Chondrocyte (in vitro differentiated cells): ENCODE measurements around the gene STK32C. TPM values are rescaled to one million over a fixed set of nuclear protein-coding genes. Genes with fewer than 3 reads are reported as not detected.
"Not testable (repeated sequence)": the region's sequence is repeated elsewhere in the genome, so short reads cannot be mapped to it uniquely, and the experiment has no call there.

Experiments used
- DNase-seq: peaks from one replicate; pipeline ENCODE4 v3.0.0; 2021; ENCODE audit warnings: mixed read lengths, low spot score
- H3K27ac Mint-ChIP-seq: one replicate; pipeline ENCODE4 v1.8.0; 2021; ENCODE audit warnings: mild to moderate bottlenecking, moderate library complexity, mixed read lengths; ENCODE audit not compliant: unreplicated experiment
- H3K27me3 Mint-ChIP-seq: 2 replicates; pipeline ENCODE4 v1.8.0; 2021; ENCODE audit warnings: low read depth, mixed read lengths
- H3K36me3 Mint-ChIP-seq: 2 replicates; pipeline ENCODE4 v1.8.0; 2021; ENCODE audit warnings: low read depth, mixed read lengths
- H3K4me1 Mint-ChIP-seq: 2 replicates; pipeline ENCODE4 v1.8.0; 2021; ENCODE audit warnings: low read depth, mild to moderate bottlenecking, mixed read lengths
- H3K4me3 Mint-ChIP-seq: one replicate; pipeline ENCODE4 v1.8.0; 2021; ENCODE audit warnings: mild to moderate bottlenecking, moderate library complexity, mixed read lengths; ENCODE audit not compliant: unreplicated experiment
- H3K9me3 Mint-ChIP-seq: 2 replicates; pipeline ENCODE4 v1.8.0; 2021; ENCODE audit warnings: low read depth, mixed read lengths
- total RNA-seq: library from RNA; stranded (reverse); gene quantifications from 3 replicates; pipeline ENCODE4 v1.2.1, GENCODE V29; 2021
- TF ChIP-seq, protein P1 (sequence below): fragments of 200-600 bp; sonication (generic); IDR thresholded peaks from 2 replicates; pipeline ENCODE4 v1.5.0; 2021; ENCODE audit warnings: antibody characterized with exemption, mild to moderate bottlenecking, moderate library complexity

Gene STK32C
- total RNA-seq, 1 donor from 2014 or later = 17.9 TPM

GRCh38 chr10:132338876-132339275, 31.1 kb upstream of the STK32C start:
- Mint-ChIP-seq H3K4me1 (peaks cover 14% of the 10 kb centered on the region), H3K9me3 (peaks cover 2% of the 10 kb centered on the region), H3K27me3 (no peaks in the 10 kb centered on the region), H3K36me3 (peaks cover 12% of the 10 kb centered on the region), H3K27ac (no peak overlapping the region), H3K4me3 (no peak overlapping the region)
- TF ChIP-seq, protein P1, sequence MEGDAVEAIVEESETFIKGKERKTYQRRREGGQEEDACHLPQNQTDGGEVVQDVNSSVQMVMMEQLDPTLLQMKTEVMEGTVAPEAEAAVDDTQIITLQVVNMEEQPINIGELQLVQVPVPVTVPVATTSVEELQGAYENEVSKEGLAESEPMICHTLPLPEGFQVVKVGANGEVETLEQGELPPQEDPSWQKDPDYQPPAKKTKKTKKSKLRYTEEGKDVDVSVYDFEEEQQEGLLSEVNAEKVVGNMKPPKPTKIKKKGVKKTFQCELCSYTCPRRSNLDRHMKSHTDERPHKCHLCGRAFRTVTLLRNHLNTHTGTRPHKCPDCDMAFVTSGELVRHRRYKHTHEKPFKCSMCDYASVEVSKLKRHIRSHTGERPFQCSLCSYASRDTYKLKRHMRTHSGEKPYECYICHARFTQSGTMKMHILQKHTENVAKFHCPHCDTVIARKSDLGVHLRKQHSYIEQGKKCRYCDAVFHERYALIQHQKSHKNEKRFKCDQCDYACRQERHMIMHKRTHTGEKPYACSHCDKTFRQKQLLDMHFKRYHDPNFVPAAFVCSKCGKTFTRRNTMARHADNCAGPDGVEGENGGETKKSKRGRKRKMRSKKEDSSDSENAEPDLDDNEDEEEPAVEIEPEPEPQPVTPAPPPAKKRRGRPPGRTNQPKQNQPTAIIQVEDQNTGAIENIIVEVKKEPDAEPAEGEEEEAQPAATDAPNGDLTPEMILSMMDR = no peak
- DNase-seq = peak; percentile 70

- H3K9me3 Mint-ChIP-seq, H3K27me3 Mint-ChIP-seq: not testable (repeated sequence)
- H3K4me3 Mint-ChIP-seq = peak overlapping the region; percentile 74
- peaks cover 20% of the 10 kb centered on the region for H3K4me1 Mint-ChIP-seq
- peaks cover 12% of the 10 kb centered on the region for H3K36me3 Mint-ChIP-seq
- H3K27ac Mint-ChIP-seq = peak overlapping the region; percentile 89
- peak; percentile 32 for DNase-seq
Observed at GRCh38 chr10:132337854-132338253, 30.1 kb upstream of the STK32C start.

GRCh38 chr10:132336919-132337407, 29.2 kb upstream of the STK32C start:
- peaks cover 2% of the 10 kb centered on the region for H3K9me3 Mint-ChIP-seq
- no peaks in the 10 kb centered on the region for H3K27me3 Mint-ChIP-seq
- no peak for DNase-seq
- TF ChIP-seq, protein P1 = no peak
- peaks cover 8% of the 10 kb centered on the region for H3K36me3 Mint-ChIP-seq
- peaks cover 25% of the 10 kb centered on the region for H3K4me1 Mint-ChIP-seq
- H3K27ac Mint-ChIP-seq = peak overlapping the region; percentile 89
- peak overlapping the region; percentile 74 for H3K4me3 Mint-ChIP-seq

- H3K36me3 Mint-ChIP-seq = peaks cover 2% of the 10 kb centered on the region
- H3K27ac Mint-ChIP-seq = no peak overlapping the region
- DNase-seq = no peak
- H3K9me3 Mint-ChIP-seq = no peaks in the 10 kb centered on the region
- no peak overlapping the region for H3K4me3 Mint-ChIP-seq
- TF ChIP-seq, protein P1 = no peak
- no peaks in the 10 kb centered on the region for H3K27me3 Mint-ChIP-seq
- H3K4me1 Mint-ChIP-seq = peaks cover 27% of the 10 kb centered on the region
Observed at GRCh38 chr10:132336064-132336746, 28.5 kb upstream of the STK32C start.

- no peak overlapping the region for H3K4me3 Mint-ChIP-seq
- no peaks in the 10 kb centered on the region for H3K9me3 Mint-ChIP-seq
- peaks cover 33% of the 10 kb centered on the region for H3K4me1 Mint-ChIP-seq
Observed at GRCh38 chr10:132335189-132336063, 27.7 kb upstream of the STK32C start.

More at GRCh38 chr10:132335189-132336063, 27.7 kb upstream of the STK32C start:
- DNase-seq = no peak
- Mint-ChIP-seq H3K27me3 (no peaks in the 10 kb centered on the region), H3K27ac (no peak overlapping the region), H3K36me3 (peaks cover 2% of the 10 kb centered on the region)
- TF ChIP-seq, protein P1 = no peak
